Natural killer cell (primary cell): ENCODE measurements around the gene NSA2. TPM values are rescaled to one million over a fixed set of nuclear protein-coding genes. Genes with fewer than 3 reads are reported as not detected.

Experiments used
- ATAC-seq, 3 donors: fragments of 150-1000 bp in 2 of 3; fragments of 200-7000 bp in 1 of 3; cut with Tn5 transposase; 1 replicate in 1 of 3; 2 replicates in 2 of 3; pipeline ENCODE4 v1.10.0; 2021; ENCODE audit warnings: mild to moderate bottlenecking in 2 of 3, moderate library complexity in 2 of 3
- DNase-seq, 2 donors: peaks; one replicate each; pipeline versions ENCODE4 v3.0.0 to v3.0.0-alpha.2; 2013 to 2021; ENCODE audit warnings: mixed read lengths in 1 of 2
- H3K27ac ChIP-seq: one replicate; pipeline ENCODE4 v1.5.1; 2013; ENCODE audit warnings: mild to moderate bottlenecking, low read length
- H3K27me3 ChIP-seq: one replicate; pipeline ENCODE4 v1.6.1; 2013; ENCODE audit warnings: low read length; ENCODE audit not compliant: control insufficient read depth, insufficient read depth
- H3K36me3 ChIP-seq: one replicate; pipeline ENCODE4 v1.6.1; 2013; ENCODE audit warnings: low read length; ENCODE audit not compliant: control insufficient read depth, insufficient read depth
- H3K4me1 ChIP-seq: one replicate; pipeline ENCODE4 v1.6.1; 2013; ENCODE audit warnings: low read length; ENCODE audit not compliant: control insufficient read depth, insufficient read depth
- H3K4me3 ChIP-seq: one replicate; pipeline ENCODE4 v1.5.1; 2013; ENCODE audit warnings: low read length
- H3K9me3 ChIP-seq: one replicate; pipeline ENCODE4 v1.6.1; 2013; ENCODE audit warnings: low read length; ENCODE audit not compliant: control insufficient read depth, insufficient read depth
- H3K27ac Mint-ChIP-seq, 2 donors: one replicate each; pipeline ENCODE4 v1.8.0; 2022; ENCODE audit warnings: mild to moderate bottlenecking in 2 of 2, mixed read lengths in 2 of 2, moderate library complexity in 1 of 2
- H3K27me3 Mint-ChIP-seq, 2 donors: one replicate each; pipeline ENCODE4 v1.8.0; 2022; ENCODE audit warnings: low read depth in 2 of 2, mixed read lengths in 2 of 2
- H3K36me3 Mint-ChIP-seq: one replicate; pipeline ENCODE4 v1.8.0; 2022; ENCODE audit warnings: mixed read lengths
- H3K4me1 Mint-ChIP-seq, 2 donors: one replicate each; pipeline ENCODE4 v1.8.0; 2022; ENCODE audit warnings: mixed read lengths in 2 of 2
- H3K4me3 Mint-ChIP-seq: one replicate; pipeline ENCODE4 v1.8.0; 2022; ENCODE audit warnings: mild to moderate bottlenecking, moderate library complexity, mixed read lengths
- H3K9me3 Mint-ChIP-seq, 2 donors: one replicate each; pipeline ENCODE4 v1.8.0; 2022; ENCODE audit warnings: mixed read lengths in 2 of 2
- CTCF ChIP-seq: fragments of 200-600 bp; IDR thresholded peaks from one replicate; pipeline ENCODE4 v1.8.0; 2022; ENCODE audit warnings: antibody characterized with exemption
- WGBS: methylation state at CpG from one replicate; pipeline ENCODE4 v1.1.7; 2013; ENCODE audit warnings: missing lambda C conversion rate; ENCODE audit not compliant: insufficient coverage; 5-methylcytosine and 5-hydroxymethylcytosine counted together
- intact Hi-C: fragments of 100-400 bp; cut with micrococcal nuclease; formaldehyde crosslinking; loops from one replicate; pipeline ENCODE4 v1.14.2; 2022
- total RNA-seq, 4 donors: library from RNA; stranded (reverse); fragments of 120-200 nt in 1 of 4; gene quantifications; one replicate each; pipeline versions ENCODE4 v1.2.3 to v1.2.4, GENCODE V29; 2013 to 2022

The NSA2 gene
- total RNA-seq, 3 donors from 2014 or later (not counting 1 experiment from before 2014, with no cell fraction given) = 53.2 to 75.8 (median 74.0) TPM

- no peaks in the 10 kb centered on the region for H3K27me3 Mint-ChIP-seq
- no peak for TF ChIP-seq CTCF
- Histone ChIP-seq H3K27me3 (no peaks in the 10 kb centered on the region), H3K27ac (no peak overlapping the region), H3K4me3 (no peak overlapping the region), H3K36me3 (peaks cover 49% of the 10 kb centered on the region), H3K9me3 (no peaks in the 10 kb centered on the region), H3K4me1 (peaks cover 10% of the 10 kb centered on the region)
- H3K27ac Mint-ChIP-seq = peak overlapping the region in 1 of 2 donors; percentile 31
- H3K4me3 Mint-ChIP-seq = no peak overlapping the region
- intact Hi-C loops = loop anchor here (10.0 kb wide), 2 partner anchors 1196 to 1494 kb away; partner anchors contain the start of genes ANKRA2 and UTP15
- peaks cover 7% of the 10 kb centered on the region for H3K36me3 Mint-ChIP-seq
- WGBS = no CpG with 5 or more reads among the region's 1 CpG
- ATAC-seq (no peak), DNase-seq (no peak)
- no peaks in the 10 kb centered on the region for H3K9me3 Mint-ChIP-seq
- H3K4me1 Mint-ChIP-seq = peaks cover 14 to 24% of the 10 kb centered on the region in 2 donors
Observed at GRCh38 chr5:74761241-74761640, 5.8 kb upstream of the NSA2 start.

DNA sequence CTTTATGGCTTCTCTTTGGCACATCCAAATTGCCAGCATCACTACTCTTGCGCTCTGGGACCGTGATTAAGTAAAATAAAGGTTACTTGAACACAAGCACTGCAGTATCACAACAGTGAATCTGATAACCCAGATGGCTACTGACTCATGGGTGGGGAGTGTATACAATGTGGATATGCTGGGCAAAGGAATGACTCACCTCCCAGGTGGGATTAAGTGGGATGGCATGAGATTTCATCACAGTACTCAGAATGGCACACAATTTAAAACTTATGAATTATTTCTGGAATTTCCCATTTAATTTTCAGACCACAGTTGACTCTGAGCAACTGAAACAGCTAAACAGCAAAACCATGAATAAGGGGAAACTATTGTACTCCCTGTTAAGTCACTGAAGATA is 4.5 kb upstream of the NSA2 start:
- Histone ChIP-seq H3K36me3 (peaks cover 36% of the 10 kb centered on the region), H3K9me3 (no peaks in the 10 kb centered on the region), H3K4me1 (peaks cover 12% of the 10 kb centered on the region), H3K27me3 (no peaks in the 10 kb centered on the region), H3K27ac (no peak overlapping the region), H3K4me3 (no peak overlapping the region)
- peaks cover 25 to 34% of the 10 kb centered on the region in 2 donors for H3K4me1 Mint-ChIP-seq
- H3K27me3 Mint-ChIP-seq = no peaks in the 10 kb centered on the region
- no peak overlapping the region for H3K27ac Mint-ChIP-seq
- intact Hi-C loops = loop anchor here (10.0 kb wide), 2 partner anchors 1198 to 1492 kb away; partner anchors contain the start of genes ANKRA2 and UTP15
- TF ChIP-seq CTCF = no peak
- no peak overlapping the region for H3K4me3 Mint-ChIP-seq
- DNase-seq (no peak), ATAC-seq (no peak)
- H3K36me3 Mint-ChIP-seq = no peaks in the 10 kb centered on the region
- H3K9me3 Mint-ChIP-seq = no peaks in the 10 kb centered on the region
- WGBS = 100% methylated on average over 2 of the region's 2 CpGs

GRCh38 chr5:74763504-74763903 is 3.5 kb upstream of the NSA2 start:
- H3K27ac ChIP-seq = no peak overlapping the region
- Mint-ChIP-seq H3K4me1 (peaks cover 34 to 42% of the 10 kb centered on the region in 2 donors), H3K4me3 (no peak overlapping the region), H3K27ac (no peak overlapping the region), H3K36me3 (no peaks in the 10 kb centered on the region), H3K27me3 (no peaks in the 10 kb centered on the region), H3K9me3 (no peaks in the 10 kb centered on the region)
- H3K36me3 ChIP-seq = peaks cover 27% of the 10 kb centered on the region
- H3K4me3 ChIP-seq = no peak overlapping the region
- no peak for DNase-seq
- intact Hi-C loops = loop anchor here (10.0 kb wide), 2 partner anchors 1199 to 1491 kb away; partner anchors contain the start of genes ANKRA2 and UTP15
- peaks cover 16% of the 10 kb centered on the region for H3K4me1 ChIP-seq
- H3K27me3 ChIP-seq = no peaks in the 10 kb centered on the region
- TF ChIP-seq CTCF = no peak
- H3K9me3 ChIP-seq = no peaks in the 10 kb centered on the region
- no peak for ATAC-seq

GRCh38 chr5:74765201-74765600 is 1.8 kb upstream of the NSA2 start:
- Mint-ChIP-seq H3K27ac (peak overlapping the region in 1 of 2 donors; percentile 70), H3K4me3 (peak overlapping the region; percentile 75), H3K27me3 (no peaks in the 10 kb centered on the region), H3K4me1 (peaks cover 35 to 42% of the 10 kb centered on the region in 2 donors), H3K9me3 (no peaks in the 10 kb centered on the region), H3K36me3 (peaks cover 1% of the 10 kb centered on the region)
- DNase-seq (no peak), ATAC-seq (no peak)
- Histone ChIP-seq H3K4me1 (peaks cover 16% of the 10 kb centered on the region), H3K36me3 (peaks cover 23% of the 10 kb centered on the region), H3K4me3 (no peak overlapping the region), H3K27ac (no peak overlapping the region), H3K27me3 (no peaks in the 10 kb centered on the region), H3K9me3 (no peaks in the 10 kb centered on the region)
- intact Hi-C loops = loop anchor here (5.0 to 10.0 kb wide), 3 partner anchors 137 to 1490 kb away; partner anchors contain the start of genes ANKRA2 and UTP15
- TF ChIP-seq CTCF = no peak
- WGBS = 87% methylated on average over 6 of the region's 9 CpGs
